HG02759 (cell line): ENCODE data around the gene MGP.

Source experiments
- ATAC-seq: cut with Tn5 transposase; IDR thresholded peaks from one replicate; pipeline ENCODE4 v1.9.1; 2021; ENCODE audit warnings: mild to moderate bottlenecking, moderate library complexity; ENCODE audit not compliant: unreplicated experiment

The MGP gene

GRCh38 chr12:14868916-14869506 is 16.6 kb downstream of the MGP start:
- ATAC-seq: no peak

- no peak for ATAC-seq
These were observed 25.2 kb downstream of the MGP start for GRCh38 chr12:14860490-14860889.

- ATAC-seq: no peak
These were observed 27.1 kb downstream of the MGP start for GRCh38 chr12:14858513-14858912.

GRCh38 chr12:14854586-14855183 is 31.0 kb downstream of the MGP start:
- ATAC-seq: peak; percentile 60

GRCh38 chr12:14853961-14854360 is 31.7 kb downstream of the MGP start:
- no peak for ATAC-seq

GRCh38 chr12:14852880-14853279 is 32.8 kb downstream of the MGP start:
- no peak for ATAC-seq

- peak; percentile 62 for ATAC-seq
These were observed 34.6 kb downstream of the MGP start for GRCh38 chr12:14850929-14851663.

- no peak for ATAC-seq
These were observed 36.0 kb downstream of the MGP start for GRCh38 chr12:14849661-14850060.

- ATAC-seq: no peak
These were observed 38.6 kb downstream of the MGP start for GRCh38 chr12:14846876-14847580.

GRCh38 chr12:14846042-14846587 is 39.5 kb downstream of the MGP start:
- ATAC-seq: no peak

GRCh38 chr12:14845350-14845750 is 40.3 kb downstream of the MGP start:
- no peak for ATAC-seq

- ATAC-seq: no peak
These were observed 41.3 kb downstream of the MGP start for GRCh38 chr12:14844401-14844800.

GRCh38 chr12:14843425-14843887 is 42.2 kb downstream of the MGP start, which contains the start of gene ART4:
TSS of gene ART4 (minus strand) at chr12:14843526. CDS start at chr12:14843113, 413 bp downstream.
- ATAC-seq: no peak

GRCh38 chr12:14842315-14842714 is 43.3 kb downstream of the MGP start:
- no peak for ATAC-seq

GRCh38 chr12:14841761-14842160 is 43.9 kb downstream of the MGP start:
- no peak for ATAC-seq

GRCh38 chr12:14840616-14841015 is 45.0 kb downstream of the MGP start:
- no peak for ATAC-seq

GRCh38 chr12:14839262-14839661 is 46.4 kb downstream of the MGP start:
- no peak for ATAC-seq

- no peak for ATAC-seq
These were observed 49.1 kb downstream of the MGP start for GRCh38 chr12:14836336-14837210.

- ATAC-seq: no peak
These were observed 51.1 kb downstream of the MGP start for GRCh38 chr12:14834509-14834908.

GRCh38 chr12:14833952-14834351 is 51.7 kb downstream of the MGP start:
- no peak for ATAC-seq
